GM12878 (cell line): Measurements from ENCODE around the gene CRYBG3. TPM values are rescaled to one million over a fixed set of nuclear protein-coding genes. Genes with fewer than 3 reads are reported as not detected.

Experiments
- ATAC-seq: fragments of 200-7000 bp; cut with Tn5 transposase; 3 replicates; pipeline ENCODE4 v1.9.1; 2020; ENCODE audit warnings: mild to moderate bottlenecking, moderate library complexity
- BruUV-seq: library from RNA; stranded (reverse); fragments of 400-500 nt; replicated peaks from 2 replicates; lab custom pipeline; 2021; lab: Mats Ljungman, UMichigan
- CTCF ChIA-PET: fragments of 300-600 bp; sonication (Branson Sonifier 250); formaldehyde crosslinking; extraction: SDS; loops from one replicate; lab custom pipeline; 2021; ENCODE audit warnings: inconsistent platforms; lab: Yijun Ruan, JAX
- POLR2A ChIA-PET: fragments of 350-600 bp; formaldehyde crosslinking; extraction: SDS; loops from one replicate; lab custom pipeline; 2021; ENCODE audit warnings: inconsistent platforms; lab: Charles Lee
- RAD21 ChIA-PET: fragments of 300-600 bp; sonication (Branson Sonifier 250); formaldehyde crosslinking; loops from one replicate; lab custom pipeline; 2023; ENCODE audit warnings: antibody characterized with exemption; ENCODE audit not compliant: unreplicated experiment; lab: Charles Lee
- SMC1A ChIA-PET: fragments of 300-600 bp; sonication (Branson Sonifier 250); formaldehyde crosslinking; loops from one replicate; lab custom pipeline; 2023; ENCODE audit not compliant: unreplicated experiment, uncharacterized antibody; lab: Charles Lee
- DNase-seq: peaks from one replicate; pipeline ENCODE4 v3.0.0-alpha.2; 2011; ENCODE audit warnings: low read depth, low spot score
- FAIRE-seq: peaks from 3 replicates; lab custom pipeline; 2011; peaks lifted over from hg19 to GRCh38; lab: Jason Lieb, UNC
- H2AFZ ChIP-seq: 2 replicates; pipeline ENCODE4 v1.6.0; 2011; ENCODE audit warnings: low read depth, low read length, control low read depth; ENCODE audit not compliant: control insufficient read depth
- H3K27ac ChIP-seq: 2 replicates; pipeline ENCODE4 v1.5.1; 2011; ENCODE audit warnings: control low read depth; ENCODE audit not compliant: control insufficient read depth, insufficient read depth
- H3K27me3 ChIP-seq, 2 experiments: replicated peaks in 1 of 2; 2 replicates each; pipeline versions ENCODE4 v1.6.0 to v1.6.1; 2011; ENCODE audit warnings: low read length in 1 of 2; ENCODE audit not compliant: control insufficient read depth in 2 of 2, insufficient read depth in 2 of 2
- H3K36me3 ChIP-seq, 2 experiments: 2 replicates each; pipeline ENCODE4 v1.5.1; 2011; ENCODE audit warnings: low read length in 1 of 2; ENCODE audit not compliant: control insufficient read depth in 2 of 2, insufficient read depth in 2 of 2
- H3K4me1 ChIP-seq: 2 replicates; pipeline ENCODE4 v1.6.1; 2011; ENCODE audit warnings: mild to moderate bottlenecking, low read length, moderate library complexity, mixed read lengths; ENCODE audit not compliant: control insufficient read depth, insufficient read depth
- H3K4me2 ChIP-seq: 2 replicates; pipeline ENCODE4 v1.6.0; 2011; ENCODE audit warnings: control low read depth; ENCODE audit not compliant: control insufficient read depth, insufficient read depth
- H3K4me3 ChIP-seq: fragments of 200-600 bp; sonication (generic); 2 replicates; pipeline ENCODE4 v1.5.1; 2016
- H3K79me2 ChIP-seq: 2 replicates; pipeline ENCODE4 v1.6.0; 2011; ENCODE audit warnings: low read length; ENCODE audit not compliant: control insufficient read depth, insufficient read depth
- H3K9ac ChIP-seq: 2 replicates; pipeline ENCODE4 v1.8.0; 2011; ENCODE audit warnings: low read length, control low read depth, mixed read lengths; ENCODE audit not compliant: control insufficient read depth, insufficient read depth
- H3K9me3 ChIP-seq: replicated peaks from 3 replicates; pipeline ENCODE4 v1.5.1; 2011; ENCODE audit warnings: mild to moderate bottlenecking, low read length; ENCODE audit not compliant: control insufficient read depth, insufficient read depth
- H4K20me1 ChIP-seq: 2 replicates; pipeline ENCODE4 v1.6.0; 2011; ENCODE audit not compliant: control insufficient read depth, insufficient read depth
- E2F4 ChIP-seq: IDR thresholded peaks from 2 replicates; pipeline ENCODE4 v1.6.1; 2012; ENCODE audit warnings: low read depth, low read length, improper control_type of control experiment
- KLF5 ChIP-seq: fragments of 450-650 bp; IDR thresholded peaks from 2 replicates; pipeline ENCODE4 v1.6.1; 2014; ENCODE audit warnings: mild to moderate bottlenecking; ENCODE audit not compliant: partially characterized antibody
- MTA3 ChIP-seq: IDR thresholded peaks from 2 replicates; pipeline ENCODE4 v1.6.1; 2012; ENCODE audit warnings: low read length, inconsistent platforms, borderline replicate concordance
- NFXL1 ChIP-seq: fragments of 450-650 bp; IDR thresholded peaks from 2 replicates; pipeline ENCODE4 v1.6.1; 2017; ENCODE audit warnings: antibody characterized with exemption, mild to moderate bottlenecking, borderline replicate concordance
- RAD21 ChIP-seq: IDR thresholded peaks from 2 replicates; pipeline ENCODE4 v1.6.1; 2011; ENCODE audit warnings: mild to moderate bottlenecking, low read depth, low read length, moderate library complexity; ENCODE audit not compliant: insufficient read depth
- ZBTB11 ChIP-seq: fragments of 450-650 bp; formaldehyde crosslinking; IDR thresholded peaks from 2 replicates; pipeline ENCODE4 v1.5.0; 2022; ENCODE audit warnings: mild to moderate bottlenecking, missing genetic modification characterization
- ZNF592 ChIP-seq: fragments of 450-650 bp; IDR thresholded peaks from 2 replicates; pipeline ENCODE4 v1.6.1; 2017; ENCODE audit warnings: mild to moderate bottlenecking, moderate library complexity
- WGBS: methylation state at CpG from one replicate; pipeline ENCODE4 v1.1.6; 2016; ENCODE audit warnings: low lambda C conversion rate; ENCODE audit not compliant: insufficient replicate concordance, insufficient coverage; ENCODE audit errors: missing lambda C conversion rate; 5-methylcytosine and 5-hydroxymethylcytosine counted together
- in situ Hi-C: fragments of 300-500 bp; cut with MboI; formaldehyde crosslinking; loops from 9 replicates; pipeline ENCODE4 v1.14.3; 2018; ENCODE audit warnings: mixed read lengths
- intact Hi-C: fragments of 100-400 bp; cut with micrococcal nuclease; formaldehyde crosslinking; loops from one replicate; pipeline ENCODE4 v1.14.2; 2022; ENCODE audit not compliant: unreplicated experiment
- polyA plus RNA-seq, 11 experiments: library from polyadenylated mRNA; depleted of rRNA in 4 of 11; unstranded in 6 of 11; stranded (reverse) in 5 of 11; fragments of >200 nt; fragmentation: Nextera tagmentation in 4 of 11; fragmentation: Illumina TruSeq in 1 of 11; extraction: Ambion mirVana in 4 of 11; extraction: Trizol in 1 of 11; gene quantifications; 1 replicate in 1 of 11; 2 replicates in 10 of 11; pipeline versions ENCODE4 v1.2.1 to v1.2.3, GENCODE V29; 2011 to 2016; ENCODE audit warnings: inconsistent platforms in 2 of 11, missing spikeins in 2 of 11, low read depth in 1 of 11
- total RNA-seq, 4 experiments: library from RNA; depleted of rRNA in 3 of 4; stranded (reverse); fragments of >200 nt in 3 of 4; fragmentation: Illumina TruSeq in 1 of 4; extraction: Trizol in 1 of 4; gene quantifications; 2 replicates each; pipeline versions ENCODE4 v1.2.1 to v1.2.3, GENCODE V29; 2013 to 2021

The CRYBG3 gene
- total and polyA plus RNA-seq, 10 of the 15 experiments (the other 5 are each of a cell fraction or from before 2014, with no cell fraction given): 0.11 to 5.4 (median 1.6) TPM

GRCh38 chr3:97863775-97864174 lies 42.0 kb downstream of the CRYBG3 start:
- Histone ChIP-seq H2AFZ (no peak overlapping the region), H3K27me3 (no peaks in the 10 kb centered on the region), H3K36me3 (no peaks in the 10 kb centered on the region), H3K9me3 (no peaks in the 10 kb centered on the region), H3K79me2 (no peaks in the 10 kb centered on the region), H3K4me1 (no peaks in the 10 kb centered on the region), H3K9ac (no peak overlapping the region), H4K20me1 (no peaks in the 10 kb centered on the region)
- no TSS peak for BruUV-seq
- in situ Hi-C loops: no loop called here
- ChIA-PET POLR2A (no interaction called here), SMC1A (interaction anchor here (1.2 kb wide), 1 partner anchor 158 kb away, joined by 3 read pairs; no protein-coding TSS in a partner anchor)
- FAIRE-seq (no peak), ATAC-seq (no peak)
- TF ChIP-seq KLF5: no peak
- no peak for TF ChIP-seq MTA3
- TF ChIP-seq E2F4: no peak
- TF ChIP-seq ZBTB11 (CRISPR knock-in tag): no peak
- TF ChIP-seq NFXL1: no peak
- TF ChIP-seq ZNF592: no peak
- no peak for TF ChIP-seq RAD21
- TF ChIP-seq, all 136 proteins: peak for 0
- RAD21 ChIA-PET: no interaction called here
- Histone ChIP-seq H3K4me3 (no peak overlapping the region), H3K4me2 (no peak overlapping the region), H3K27ac (no peak overlapping the region)
- no peak for DNase-seq
- CTCF ChIA-PET: interaction anchor here (0.7 to 1.1 kb wide), 2 partner anchors 23 to 159 kb away, joined by 3 read pairs; no protein-coding TSS in a partner anchor
- intact Hi-C loops: no loop called here
- WGBS: 95% methylated on average over 3 of the region's 3 CpGs
